Prostate gland (tissue), 2 donors: Measurements from ENCODE around the gene TMEM116.

Experiments
- CTCF ChIP-seq, 4 experiments: fragments of 200-600 bp in 2 of 4; fragments of 450-650 bp in 2 of 4; sonication (generic) in 2 of 4; IDR thresholded peaks; 1 replicate in 3 of 4; 2 replicates in 1 of 4; pipeline ENCODE4 v1.5.1; 2016 to 2019; ENCODE audit warnings: antibody characterized with exemption in 4 of 4, mild to moderate bottlenecking in 2 of 4, moderate library complexity in 2 of 4
- POLR2AphosphoS5 ChIP-seq: sonication (generic); formaldehyde crosslinking; IDR thresholded peaks from one replicate; pipeline ENCODE4 v1.6.1; 2017; ENCODE audit warnings: antibody characterized with exemption

DNA sequence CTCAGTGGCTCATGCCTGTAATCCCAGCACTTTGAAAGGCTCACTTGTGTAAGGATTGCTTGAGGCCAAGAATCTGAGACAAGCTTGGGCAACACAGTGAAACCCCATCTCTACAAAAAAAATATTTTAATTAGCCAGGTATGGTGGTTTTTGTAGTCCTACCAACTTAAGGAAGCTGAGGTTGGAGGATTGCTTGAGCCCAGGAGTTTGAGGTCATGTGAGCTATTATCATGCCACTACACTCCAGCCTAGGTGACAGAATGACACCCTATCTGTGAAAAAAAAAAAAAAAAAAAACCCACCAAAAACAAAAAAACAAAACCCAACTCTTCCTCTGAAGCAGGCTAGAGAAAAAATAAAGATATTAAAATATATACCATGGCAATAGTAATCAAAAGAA, 41.2 kb downstream of the TMEM116 start:
- TF ChIP-seq POLR2AphosphoS5 (no peak), CTCF (IDR thresholded peaks at IDR 0.05) (no peak)
